Left ventricle myocardium inferior (tissue), 1 donor: ENCODE measurements around the gene CRY2. TPM values are rescaled to one million over a fixed set of nuclear protein-coding genes. Genes with fewer than 3 reads are reported as not detected.
"Not testable (repeated sequence)": the region's sequence is repeated elsewhere in the genome, so short reads cannot be mapped to it uniquely, and the experiment has no call there.

Experiments
- DNase-seq: peaks from one replicate; pipeline ENCODE4 v3.0.0-alpha.2; 2020
- H3K27ac ChIP-seq: fragments of 200-600 bp; replicated peaks from 2 replicates; pipeline ENCODE4 v1.8.0; 2021
- H3K27me3 ChIP-seq: fragments of 200-600 bp; 2 replicates; pipeline ENCODE4 v1.8.0; 2021; ENCODE audit warnings: low read depth
- H3K36me3 ChIP-seq: fragments of 200-600 bp; 2 replicates; pipeline ENCODE4 v1.8.0; 2021
- H3K4me1 ChIP-seq: fragments of 200-600 bp; 2 replicates; pipeline ENCODE4 v1.8.0; 2021
- H3K4me3 ChIP-seq: fragments of 200-600 bp; 2 replicates; pipeline ENCODE4 v1.8.0; 2021; ENCODE audit warnings: mild to moderate bottlenecking, moderate library complexity
- H3K9me3 ChIP-seq: fragments of 200-600 bp; replicated peaks from 2 replicates; pipeline ENCODE4 v1.8.0; 2021
- CTCF ChIP-seq: fragments of 200-600 bp; IDR thresholded peaks from 2 replicates; pipeline ENCODE4 v1.8.0; 2021; ENCODE audit warnings: antibody characterized with exemption, mild to moderate bottlenecking, borderline replicate concordance
- intact Hi-C: fragments of 100-400 bp; cut with micrococcal nuclease; formaldehyde crosslinking; loops from one replicate; pipeline ENCODE4 v1.11.0; 2022
- total RNA-seq: library from RNA; stranded (reverse); fragmentation: NEBNext Ultra II Directional; extraction: Animal tissue kit (Norgen Biotek cat#: 25700); gene quantifications from one replicate; pipeline ENCODE4 v1.2.1, GENCODE V29; 2021
- donor health status: DM: no; HTN: yes; CAD: no; lungs with severe emphysema.

The CRY2 gene
- total RNA-seq, 1 donor from 2014 or later: 62.2 TPM

- H3K4me3 ChIP-seq: no peak overlapping the region
- H3K27me3 ChIP-seq: no peaks in the 10 kb centered on the region
- peaks cover 10% of the 10 kb centered on the region for H3K4me1 ChIP-seq
- H3K9me3 ChIP-seq: no peaks in the 10 kb centered on the region
- DNase-seq: no peak
- TF ChIP-seq CTCF: no peak
- no peaks in the 10 kb centered on the region for H3K36me3 ChIP-seq
- intact Hi-C loops: no loop called here
- no peak overlapping the region for H3K27ac ChIP-seq
These were observed 8.1 kb upstream of the CRY2 start for GRCh38 chr11:45839204-45839603.

DNA sequence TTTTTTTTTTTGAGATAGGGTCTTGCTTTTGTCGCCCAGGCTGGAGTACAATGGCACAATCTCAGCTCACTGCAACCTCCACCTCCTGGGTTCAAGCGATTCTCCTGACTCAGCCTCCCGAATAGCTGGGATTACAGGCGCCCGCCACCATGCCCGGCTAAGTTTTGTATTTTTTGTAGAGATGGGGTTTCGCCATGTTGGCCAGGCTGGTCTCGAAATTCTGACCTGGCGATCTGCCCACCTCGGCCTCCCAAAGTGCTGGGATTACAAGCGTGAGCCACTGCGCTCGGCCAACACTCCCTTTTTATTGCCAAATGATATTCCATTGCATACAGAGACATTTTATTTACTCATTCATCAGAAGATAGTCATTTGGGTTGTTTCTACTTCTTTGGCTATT lies 7.0 kb upstream of the CRY2 start:
- H3K27me3 ChIP-seq, H3K36me3 ChIP-seq, H3K4me1 ChIP-seq, DNase-seq, H3K4me3 ChIP-seq, intact Hi-C loops, H3K27ac ChIP-seq, H3K9me3 ChIP-seq: not testable (repeated sequence)

DNA sequence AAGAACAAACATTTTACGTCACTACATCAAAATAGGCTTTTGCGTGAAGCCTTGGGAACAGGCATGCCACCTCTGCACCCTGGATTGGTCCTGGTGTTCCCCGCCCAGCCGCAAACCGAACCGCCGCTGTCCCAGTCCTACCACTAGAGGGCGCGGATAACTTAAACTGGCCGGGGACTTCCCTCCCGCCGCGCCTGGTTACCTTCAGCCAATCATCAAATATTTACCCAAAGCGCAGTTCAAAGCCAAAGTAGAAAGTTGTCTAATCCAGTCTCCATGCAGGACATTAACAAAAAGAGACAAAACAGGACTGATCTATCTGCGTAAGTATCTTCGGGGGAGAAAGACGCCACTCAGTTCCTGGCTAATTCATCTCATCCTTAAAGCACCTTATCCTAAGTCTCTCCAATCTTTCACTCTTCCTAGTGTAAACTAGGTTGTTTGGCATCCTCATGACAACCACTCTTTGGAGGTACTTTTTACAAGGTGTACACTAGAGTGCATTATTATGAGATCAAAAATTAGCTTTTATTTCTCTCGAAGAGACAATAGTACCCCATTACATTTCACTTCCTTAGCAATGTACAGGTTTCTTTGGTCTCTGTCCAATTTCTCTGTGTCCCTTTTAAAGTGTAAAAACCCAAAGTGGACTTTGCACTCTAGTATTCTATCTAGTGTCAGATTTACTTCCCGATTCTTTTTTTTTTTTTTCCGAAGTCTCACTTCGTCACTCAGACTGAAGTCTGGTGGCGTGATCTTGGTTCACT lies 3.9 kb upstream of the CRY2 start:
- H3K36me3 ChIP-seq: no peaks in the 10 kb centered on the region
- peaks cover 33% of the 10 kb centered on the region for H3K4me1 ChIP-seq
- H3K27ac ChIP-seq: peak overlapping the region; percentile 34
- peak; percentile 96 for TF ChIP-seq CTCF
- H3K9me3 ChIP-seq: no peaks in the 10 kb centered on the region
- intact Hi-C loops: no loop called here
- H3K27me3 ChIP-seq: no peaks in the 10 kb centered on the region
- peak; percentile 88 for DNase-seq
- H3K4me3 ChIP-seq: peak overlapping the region; percentile 45

GRCh38 chr11:45844822-45845578 lies 2.3 kb upstream of the CRY2 start:
- H3K4me1 ChIP-seq: peaks cover 49% of the 10 kb centered on the region
- H3K4me3 ChIP-seq: no peak overlapping the region
- no peaks in the 10 kb centered on the region for H3K9me3 ChIP-seq
- H3K27me3 ChIP-seq: no peaks in the 10 kb centered on the region
- no peak overlapping the region for H3K27ac ChIP-seq
- no peak for DNase-seq
- no peak for TF ChIP-seq CTCF
- intact Hi-C loops: no loop called here
- H3K36me3 ChIP-seq: no peaks in the 10 kb centered on the region

DNA sequence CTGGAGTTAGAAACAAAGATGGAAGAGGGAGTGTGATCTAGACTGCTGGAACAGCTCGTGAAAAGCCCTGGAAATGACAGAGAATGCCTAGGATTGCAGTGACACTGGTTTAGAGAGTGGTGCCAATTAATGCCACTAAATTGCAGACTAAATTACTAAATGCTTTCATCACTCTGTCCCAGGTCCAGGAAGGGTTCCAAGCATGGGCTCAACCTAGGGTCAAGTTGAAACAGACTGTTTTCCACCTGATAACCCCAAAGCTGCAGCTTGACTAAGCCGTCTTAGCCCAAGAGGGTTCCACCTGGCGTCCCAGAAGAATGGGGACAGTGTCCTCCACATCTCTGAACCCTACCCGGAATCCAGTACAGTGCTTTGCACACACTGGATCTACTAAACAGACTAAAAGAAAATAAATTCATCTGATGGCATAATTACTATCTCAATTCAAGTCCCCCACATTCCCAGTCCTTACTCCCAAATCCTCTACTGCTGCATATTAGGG lies 1.1 kb upstream of the CRY2 start:
- no peaks in the 10 kb centered on the region for H3K36me3 ChIP-seq

More for the DNA sequence above, 1.1 kb upstream of the CRY2 start:
- DNase-seq: no peak
- TF ChIP-seq CTCF: no peak
- H3K4me1 ChIP-seq: peaks cover 62% of the 10 kb centered on the region
- H3K27me3 ChIP-seq: no peaks in the 10 kb centered on the region
- peak overlapping the region; percentile 99 for H3K27ac ChIP-seq
- peak overlapping the region; percentile 91 for H3K4me3 ChIP-seq
- no peaks in the 10 kb centered on the region for H3K9me3 ChIP-seq
- intact Hi-C loops: no loop called here
